ENCODE data around the gene CHTF8.

- TF ChIP-seq EZH2 (IDR thresholded peaks at IDR 0.05): no peak
- TF ChIP-seq POLR2AphosphoS5 (IDR thresholded peaks at IDR 0.05; ENCODE audit: borderline replicate concordance, low read depth, low read length): no peak
- TF ChIP-seq FOXP2 (optimal IDR thresholded peaks at IDR 0.05; ENCODE audit: control extremely low read depth, extremely low read length, insufficient read depth): no peak
Observed at GRCh38 chr16:69077251-69077650, 55.1 kb downstream of the CHTF8 start.
